LoVo (cell line): ENCODE measurements around the gene CTNND2.
"Not testable (repeated sequence)": the region's sequence is repeated elsewhere in the genome, so short reads cannot be mapped to it uniquely, and the experiment has no call there.

ENCODE experiments used
- DNase-seq: peaks from one replicate; pipeline ENCODE4 v3.0.0-alpha.2; 2016; ENCODE audit warnings: low spot score

The CTNND2 gene

DNA sequence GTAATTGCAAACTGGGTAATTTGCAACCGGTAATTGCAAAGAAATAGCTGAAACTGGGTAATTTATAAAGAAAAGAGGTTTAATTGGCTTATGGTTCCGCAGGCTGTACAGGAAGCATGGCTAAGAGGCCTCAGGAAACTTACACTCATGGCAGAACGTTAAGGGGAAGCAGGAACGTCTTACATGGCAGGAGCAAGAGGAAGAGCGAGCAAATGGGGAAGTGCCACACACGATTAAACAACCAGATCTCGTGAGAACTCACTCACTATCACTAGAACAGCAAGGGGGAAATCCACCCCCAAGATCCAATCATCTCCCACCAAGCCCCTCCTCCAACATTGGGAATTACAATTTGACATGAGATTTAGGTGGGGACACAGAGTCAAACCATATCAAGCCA lies 590.6 kb downstream of the CTNND2 start:
- not testable (repeated sequence) for DNase-seq

DNA sequence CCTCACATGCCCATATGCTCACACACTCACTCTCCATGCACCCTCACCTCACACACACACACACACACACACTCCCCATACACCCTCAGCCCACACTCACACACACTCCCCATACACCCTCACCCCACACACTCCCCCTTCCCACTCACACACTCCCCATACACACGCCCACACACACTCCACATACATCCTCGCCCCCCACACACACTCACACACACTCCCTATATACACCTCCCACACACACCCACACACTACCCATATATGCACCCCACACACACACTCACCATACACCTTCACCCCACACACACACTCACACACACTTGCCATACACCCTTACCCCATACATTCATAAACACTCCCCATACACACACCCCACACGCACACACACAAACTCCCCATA lies 592.5 kb downstream of the CTNND2 start:
- DNase-seq: no peak

DNA sequence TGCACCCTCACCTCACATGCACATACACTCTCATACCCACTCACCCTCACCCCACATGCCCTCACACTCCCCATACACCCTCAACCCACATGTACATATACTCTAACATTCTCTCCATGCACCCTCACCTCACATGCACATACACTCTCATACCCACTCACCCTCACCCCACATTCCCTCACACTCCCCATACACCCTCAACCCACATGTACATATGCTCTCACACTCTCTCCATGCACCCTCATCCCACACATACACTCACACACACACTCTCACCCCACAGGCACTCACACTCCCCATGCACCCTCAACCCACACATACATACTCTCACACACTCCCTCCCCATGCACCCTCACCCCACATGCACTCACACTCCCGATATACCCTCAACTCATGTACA lies 593.0 kb downstream of the CTNND2 start:
- DNase-seq: no peak

DNA sequence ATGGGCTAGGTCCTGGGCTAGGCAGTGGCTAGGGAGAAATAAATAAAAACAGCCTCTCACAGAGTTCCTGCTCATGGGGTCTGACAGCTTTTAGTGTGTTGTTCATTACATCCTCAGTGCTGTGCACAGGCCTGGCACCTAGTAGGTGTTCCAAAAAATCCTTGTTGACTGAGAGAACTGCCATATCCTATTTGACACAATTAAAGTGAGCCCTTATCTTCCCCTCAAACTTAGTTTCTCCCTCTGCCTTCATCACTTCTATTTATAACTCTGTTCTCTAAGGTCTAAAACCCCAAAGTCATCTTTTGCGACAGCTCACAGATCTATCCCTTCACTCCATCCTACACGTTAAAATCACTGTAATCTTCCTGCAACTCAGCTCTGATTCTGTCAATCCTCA lies 594.1 kb downstream of the CTNND2 start:
- no peak for DNase-seq

DNA sequence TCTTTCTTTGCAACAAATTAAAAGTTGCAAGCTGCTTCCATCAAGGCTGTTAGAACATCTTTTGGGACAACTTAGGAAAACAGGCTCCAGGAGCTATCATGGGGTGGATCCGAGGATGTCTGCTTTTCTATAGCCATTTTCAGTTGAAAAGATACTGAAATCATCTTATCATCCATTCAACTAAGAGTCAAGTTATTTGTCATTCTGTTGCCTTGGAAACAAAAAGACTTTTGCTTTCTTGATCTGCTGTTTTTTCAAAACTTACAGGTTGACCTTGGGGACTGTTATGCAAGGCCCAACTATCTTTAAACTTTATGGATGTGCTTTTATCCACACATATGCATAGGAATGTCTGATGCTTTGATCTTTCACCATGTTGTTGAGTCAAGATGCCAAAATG lies 597.9 kb downstream of the CTNND2 start:
- no peak for DNase-seq

DNA sequence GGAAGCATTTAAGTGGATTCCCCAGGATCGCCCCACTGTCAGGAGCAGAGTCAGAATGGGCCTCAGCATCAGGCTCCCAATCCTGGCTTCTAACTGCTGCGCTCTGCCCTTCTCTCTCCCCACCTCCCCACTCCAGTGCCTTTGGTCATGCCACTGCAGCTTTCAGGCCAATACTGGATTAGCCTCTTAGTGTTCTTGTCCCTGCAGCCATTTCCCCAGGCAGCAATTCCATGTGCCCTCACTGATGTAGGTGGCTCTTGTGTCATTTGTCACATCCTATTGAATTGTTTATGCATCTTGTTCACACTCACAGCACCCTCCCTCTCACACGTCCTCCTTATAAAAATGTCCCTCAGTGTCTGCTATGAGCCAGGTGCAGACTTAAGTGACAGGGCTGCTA lies 599.0 kb downstream of the CTNND2 start:
- DNase-seq: no peak

DNA sequence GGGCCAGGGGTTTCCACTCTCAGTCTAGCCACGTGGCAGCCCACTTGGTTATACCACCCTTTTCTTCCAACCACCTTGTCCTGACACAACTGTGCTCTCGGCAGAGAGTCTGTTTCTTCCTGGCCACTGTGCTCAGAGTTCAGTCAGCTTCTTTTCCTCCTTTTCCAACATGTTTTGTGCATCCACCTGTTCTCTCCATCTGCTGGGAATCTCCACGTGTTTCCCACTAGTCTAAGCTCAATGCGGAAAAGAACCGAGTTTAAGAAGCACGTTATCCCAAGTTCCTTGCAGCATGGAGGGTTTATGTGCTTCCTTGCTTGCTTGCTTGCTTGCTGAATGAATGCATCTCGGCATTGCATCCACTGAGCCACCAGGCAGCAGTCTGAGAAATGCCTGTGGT lies 599.6 kb downstream of the CTNND2 start:
- DNase-seq: no peak

DNA sequence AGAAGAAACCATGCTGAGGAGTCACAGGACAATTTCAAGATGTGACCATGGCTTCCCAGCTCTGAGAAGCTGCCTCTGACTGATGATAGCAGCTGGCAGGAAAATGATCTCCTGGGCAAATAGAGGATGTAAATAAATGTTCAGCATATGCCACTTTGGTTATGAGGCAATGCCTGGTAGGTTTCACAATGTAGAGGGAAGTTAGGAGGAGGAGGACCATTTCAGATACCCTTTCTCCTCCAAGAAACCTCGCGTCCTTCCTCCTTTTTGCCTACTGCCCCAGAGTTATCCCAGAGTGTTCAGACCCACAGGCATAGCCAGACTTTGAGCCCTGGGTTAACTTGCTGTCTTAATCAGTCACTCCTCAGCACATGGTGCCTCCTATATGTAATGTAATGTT lies 601.6 kb downstream of the CTNND2 start:
- DNase-seq: no peak

DNA sequence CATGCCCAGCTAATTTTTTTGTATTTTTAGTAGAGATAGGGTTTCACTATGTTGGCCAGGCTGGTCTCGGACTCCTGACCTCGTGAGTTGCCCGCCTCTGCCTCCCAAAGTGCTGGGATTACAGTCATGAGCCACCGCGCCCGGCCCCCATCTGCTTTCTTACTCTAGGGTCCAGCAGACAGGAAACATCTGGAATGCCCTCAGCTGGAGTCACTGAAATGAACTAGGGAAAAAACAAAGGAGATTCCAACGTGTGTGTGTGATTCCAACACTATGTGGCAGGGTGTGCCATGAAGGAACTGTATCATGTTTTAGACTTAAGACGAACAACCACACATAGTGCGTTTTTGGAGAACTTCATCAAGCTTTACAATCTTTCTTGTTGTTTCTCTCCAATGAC lies 603.1 kb downstream of the CTNND2 start:
- DNase-seq: no peak

DNA sequence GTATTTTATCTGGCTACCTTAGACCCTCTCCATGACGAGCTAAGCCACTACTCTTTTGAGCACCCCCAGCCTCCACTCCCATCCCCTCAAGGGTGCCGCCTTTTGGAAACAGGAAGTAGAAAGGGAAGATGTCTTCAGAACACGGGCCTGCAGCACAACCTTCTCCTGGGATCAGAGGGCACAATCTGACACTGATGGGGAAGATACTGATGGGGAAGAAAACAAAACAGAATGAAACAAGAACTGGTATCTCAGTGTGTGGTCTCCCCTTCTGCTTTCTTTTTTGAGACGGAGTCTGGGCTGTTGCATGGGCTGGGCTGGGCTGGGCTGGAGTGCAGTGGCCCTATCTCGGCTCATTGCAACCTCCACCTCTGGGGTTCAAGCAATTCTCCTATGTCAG lies 603.5 kb downstream of the CTNND2 start:
- DNase-seq: no peak

DNA sequence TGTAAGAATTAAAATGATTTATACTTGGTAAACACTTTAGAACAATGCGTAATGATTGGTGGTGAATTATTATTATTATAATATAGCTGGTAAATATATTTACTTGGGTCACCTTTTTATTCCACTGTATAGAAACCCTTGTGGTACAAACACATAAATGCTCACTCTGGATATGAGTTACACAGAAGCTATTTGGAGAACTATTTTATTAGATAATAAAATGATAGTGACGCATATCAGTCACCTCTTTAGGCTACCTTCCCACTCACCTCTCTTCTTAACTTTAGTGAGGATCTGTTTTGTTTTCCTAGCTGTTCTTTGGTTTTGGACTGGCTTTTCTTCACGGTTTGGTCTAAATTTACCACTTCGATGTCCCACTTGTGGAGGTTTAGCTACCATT lies 605.4 kb downstream of the CTNND2 start:
- no peak for DNase-seq

DNA sequence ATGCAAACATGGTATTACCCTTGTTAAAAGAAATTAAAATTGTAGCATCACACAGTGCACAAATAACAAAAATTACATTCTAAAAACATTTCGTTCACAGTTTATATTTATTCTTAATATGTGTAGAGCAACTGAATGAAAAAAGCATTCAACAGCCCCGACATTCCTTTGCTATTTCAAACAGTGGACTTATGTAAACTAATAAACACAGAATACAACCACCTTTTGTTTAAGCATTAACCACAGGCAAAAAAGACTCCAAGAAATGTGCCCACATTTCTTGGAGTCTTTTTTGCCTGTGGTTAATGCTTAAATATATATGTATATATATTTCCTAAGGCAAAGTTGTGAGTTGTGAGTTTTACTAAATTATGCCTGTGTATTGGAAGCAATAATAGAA lies 610.7 kb downstream of the CTNND2 start:
- no peak for DNase-seq

DNA sequence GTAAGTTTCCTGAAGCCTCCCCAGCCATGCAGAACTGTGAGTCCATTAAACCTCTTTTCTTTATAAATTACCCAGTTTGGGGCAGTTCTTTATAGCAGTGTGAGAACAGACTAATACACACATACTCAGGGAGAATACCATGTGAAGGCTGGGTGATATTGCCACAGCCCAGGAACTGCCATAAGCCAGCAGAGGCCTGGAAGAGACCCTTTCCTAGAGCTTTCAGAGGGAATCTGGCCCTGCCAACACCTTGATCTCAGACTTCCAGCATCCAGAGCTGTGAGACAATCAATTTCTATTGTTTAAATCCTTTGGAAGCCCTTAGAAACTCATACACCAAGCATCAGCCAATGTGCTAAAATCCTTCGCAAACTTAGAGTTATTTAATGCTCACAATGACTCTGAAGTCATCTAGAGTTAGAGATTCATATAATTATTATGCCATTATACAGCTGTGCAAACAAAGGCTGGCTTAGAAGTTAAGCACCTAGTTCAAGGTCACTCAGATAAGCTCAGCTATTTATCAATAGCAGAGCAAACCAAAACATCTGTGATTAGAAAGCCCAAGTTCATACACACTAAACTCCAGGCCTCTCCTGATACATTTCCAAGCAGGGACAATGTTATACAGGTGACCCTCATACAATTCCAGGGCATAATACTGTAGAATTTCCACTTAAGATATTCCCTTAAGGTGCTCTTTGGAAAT lies 611.4 kb downstream of the CTNND2 start:
- DNase-seq: no peak

DNA sequence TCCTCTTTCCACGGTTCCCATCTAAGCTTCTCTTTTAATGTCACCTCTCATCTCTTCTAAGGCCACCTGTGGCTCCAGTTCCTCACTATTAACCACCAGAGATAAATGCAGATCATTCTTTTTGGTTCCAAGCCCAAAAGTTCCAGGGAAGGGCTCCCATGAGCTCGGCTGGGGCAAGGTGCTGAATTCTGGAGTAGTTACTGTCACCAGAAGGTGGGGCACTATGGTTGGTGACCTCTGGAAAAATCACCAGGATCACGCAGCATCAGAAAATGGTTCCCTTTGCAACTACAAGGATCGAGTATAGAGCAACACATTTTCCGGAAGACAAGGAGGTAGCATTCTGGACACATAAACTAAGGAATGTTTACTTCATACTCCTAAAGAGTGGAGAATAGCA lies 614.5 kb downstream of the CTNND2 start:
- no peak for DNase-seq

DNA sequence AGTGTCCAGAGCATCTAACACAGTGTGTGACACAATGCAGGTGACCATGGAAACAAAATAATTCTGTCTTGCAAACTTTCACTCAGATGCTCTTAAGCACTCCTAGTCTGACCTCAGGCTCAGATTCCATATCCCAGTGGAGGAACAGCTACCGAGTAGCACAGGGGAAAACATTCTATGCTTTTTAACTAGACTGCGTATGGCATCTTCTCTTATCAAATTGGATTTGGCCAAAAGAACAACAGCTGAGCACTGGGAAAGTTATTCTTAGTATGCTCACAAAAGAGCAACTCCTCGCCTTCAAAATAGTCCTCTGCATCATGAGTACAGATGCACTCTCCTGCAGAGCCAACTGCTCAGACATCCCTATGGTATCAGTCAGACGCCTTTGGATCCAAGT lies 615.0 kb downstream of the CTNND2 start:
- no peak for DNase-seq

DNA sequence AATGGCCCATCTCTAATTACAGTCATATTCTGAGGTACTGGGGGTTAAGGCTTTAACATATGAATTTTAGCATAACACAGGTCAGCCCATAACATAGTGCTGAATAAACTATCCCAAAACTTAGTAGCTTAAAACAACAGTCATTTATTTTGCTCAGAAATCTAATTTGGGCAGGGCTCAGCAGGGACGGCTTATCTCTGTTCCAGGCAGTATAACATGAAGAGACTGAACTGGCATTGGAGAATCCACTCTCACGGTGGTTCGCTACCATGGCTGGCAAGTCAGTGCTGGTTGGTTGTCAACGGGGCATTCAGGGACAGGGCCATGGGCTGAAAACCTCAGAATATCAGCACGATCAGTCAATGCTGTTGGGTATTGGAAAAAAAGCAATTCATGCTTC lies 622.4 kb downstream of the CTNND2 start:
- DNase-seq: no peak

DNA sequence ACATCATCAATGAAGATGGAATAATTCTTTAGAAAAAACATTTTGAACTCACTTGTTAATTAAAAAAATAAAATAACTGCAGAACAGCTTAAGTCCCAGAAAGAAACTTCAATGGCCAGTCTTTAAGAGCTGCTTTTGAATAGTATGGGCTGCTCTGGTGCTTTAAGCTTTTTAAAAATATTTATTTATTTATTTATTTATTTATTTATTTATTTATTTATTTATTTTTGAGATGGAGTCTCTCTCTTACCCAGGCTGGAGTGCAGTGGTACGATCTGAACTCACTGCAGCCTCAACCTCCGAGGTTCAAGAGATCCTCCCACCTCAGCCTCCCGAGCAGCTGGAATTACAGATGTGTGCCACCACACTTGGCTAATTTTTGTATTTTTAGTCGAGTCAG lies 626.9 kb downstream of the CTNND2 start:
- DNase-seq: no peak

DNA sequence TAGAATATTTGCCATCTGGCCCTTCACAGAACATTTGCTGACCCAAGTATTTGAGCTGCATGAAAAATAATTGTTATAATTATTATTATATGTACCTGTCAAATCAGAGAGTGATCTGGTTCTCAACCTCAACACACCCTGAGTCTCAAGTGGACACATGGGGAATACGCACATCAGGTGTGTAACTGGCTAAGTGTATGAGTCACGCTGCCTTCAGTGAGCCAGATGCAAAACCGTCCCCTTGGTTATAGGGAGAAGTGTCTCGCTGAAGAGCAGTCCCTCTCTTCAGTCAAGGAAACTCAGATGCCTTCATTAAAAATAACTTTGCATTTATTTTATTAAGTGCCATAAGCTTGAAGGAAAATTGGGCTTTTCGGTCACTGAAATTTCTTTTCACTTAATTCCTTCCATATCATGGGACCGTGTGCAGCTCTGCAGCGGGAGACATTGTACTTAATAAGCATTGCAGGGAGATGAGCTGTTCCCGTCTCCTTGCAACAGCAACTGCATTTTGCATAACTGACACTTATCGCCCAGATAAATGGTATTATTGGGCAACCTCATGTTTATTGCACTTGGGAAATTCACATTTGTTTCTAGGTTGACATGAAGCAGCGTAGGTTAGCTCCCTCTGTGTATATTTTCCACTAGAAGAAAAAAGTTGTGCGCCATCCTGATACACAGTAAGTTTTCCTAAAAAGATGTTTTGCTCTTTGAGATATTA lies 630.9 kb downstream of the CTNND2 start:
- no peak for DNase-seq

DNA sequence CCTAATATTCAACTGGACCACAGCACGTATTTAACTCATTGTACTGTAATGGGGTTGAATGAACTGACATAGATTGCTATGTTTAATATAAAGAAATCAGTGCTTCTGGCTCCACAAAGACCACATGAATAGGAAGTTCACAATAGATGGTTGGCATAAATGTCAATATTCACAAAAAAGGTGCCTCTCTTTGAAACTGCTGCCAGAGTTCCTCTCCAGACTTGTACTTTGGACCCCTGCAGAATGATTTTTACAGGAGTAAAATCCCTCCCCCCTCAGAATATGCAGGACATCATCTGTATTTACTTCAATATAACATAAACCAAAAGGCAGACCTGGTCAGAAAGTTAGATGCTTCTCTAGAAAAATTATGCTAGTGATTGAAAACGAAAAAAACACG lies 634.7 kb downstream of the CTNND2 start:
- DNase-seq: no peak

DNA sequence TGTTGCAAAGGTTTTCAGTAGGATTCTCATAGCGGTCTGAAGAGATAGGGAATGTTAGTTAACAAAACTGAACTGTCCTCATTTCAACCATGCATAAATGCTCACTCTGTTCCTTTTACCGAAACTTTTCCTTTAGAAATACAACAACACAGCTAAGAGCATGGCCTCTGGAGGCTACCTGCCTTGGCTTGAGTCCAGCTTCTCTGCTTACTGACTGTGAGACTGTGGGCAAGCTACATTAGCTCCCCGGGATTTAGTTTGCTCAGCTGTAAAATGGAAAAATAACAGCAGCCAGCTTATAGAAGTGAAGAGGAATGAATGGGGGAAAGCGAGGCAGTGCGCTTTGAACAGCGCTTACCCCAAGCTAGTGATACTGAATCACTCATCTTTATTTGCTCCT lies 635.4 kb downstream of the CTNND2 start:
- no peak for DNase-seq

DNA sequence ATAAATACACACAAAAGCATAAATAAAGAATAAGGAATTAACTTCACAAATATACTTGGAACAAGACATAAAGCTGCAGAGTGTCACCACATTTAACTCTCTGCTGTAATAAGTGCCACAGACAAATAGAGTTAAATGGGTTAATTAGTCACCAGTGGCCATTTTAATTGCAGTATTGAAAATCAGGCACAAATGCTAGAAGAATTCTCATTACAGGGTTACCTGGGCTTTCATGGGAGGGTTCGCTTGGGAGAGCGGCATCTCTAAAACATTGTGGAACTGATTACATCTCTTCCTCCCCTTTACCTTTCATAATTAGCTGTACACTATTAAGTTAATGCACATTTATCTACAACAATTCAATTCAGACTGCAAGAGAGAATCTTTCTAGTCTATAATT lies 637.9 kb downstream of the CTNND2 start:
- DNase-seq: no peak

DNA sequence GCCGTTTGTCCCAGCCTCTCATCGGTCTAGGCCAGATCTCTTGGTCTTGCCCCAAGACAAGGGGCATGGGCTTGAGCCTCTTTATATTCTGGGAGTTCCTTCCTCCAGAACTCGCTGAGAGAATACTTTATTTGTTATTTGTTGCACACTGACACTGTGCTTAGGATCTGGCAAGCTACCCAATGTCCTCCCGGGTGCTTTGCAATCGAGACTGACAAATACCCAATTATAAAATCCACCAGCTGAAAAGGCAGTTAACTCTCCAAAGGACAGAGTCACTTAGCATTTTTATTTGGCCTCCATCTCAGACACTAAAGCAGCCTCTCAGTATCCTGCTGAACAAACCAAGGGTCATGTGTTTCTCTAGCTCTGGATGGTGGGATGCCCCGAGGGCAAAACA lies 643.0 kb downstream of the CTNND2 start:
- no peak for DNase-seq

DNA sequence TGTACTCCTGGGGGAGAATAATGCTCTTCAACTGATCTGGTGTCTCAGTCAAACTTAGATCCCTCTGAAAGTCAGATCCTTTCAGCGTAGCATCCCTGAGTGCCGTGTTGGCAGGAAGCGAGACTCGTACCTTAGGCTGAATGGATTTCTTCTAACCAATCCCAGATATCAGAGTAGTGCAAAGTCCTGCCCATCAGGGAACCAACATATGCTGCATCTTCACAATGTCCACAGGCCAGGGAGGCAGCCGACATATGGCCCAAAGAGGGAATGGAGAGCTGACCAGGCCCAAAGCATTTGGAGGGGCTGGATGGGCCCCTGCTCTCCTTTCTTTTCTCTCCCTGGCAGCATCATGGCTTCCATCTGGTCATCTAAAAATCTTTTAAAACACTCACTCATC lies 646.2 kb downstream of the CTNND2 start:
- DNase-seq: no peak

DNA sequence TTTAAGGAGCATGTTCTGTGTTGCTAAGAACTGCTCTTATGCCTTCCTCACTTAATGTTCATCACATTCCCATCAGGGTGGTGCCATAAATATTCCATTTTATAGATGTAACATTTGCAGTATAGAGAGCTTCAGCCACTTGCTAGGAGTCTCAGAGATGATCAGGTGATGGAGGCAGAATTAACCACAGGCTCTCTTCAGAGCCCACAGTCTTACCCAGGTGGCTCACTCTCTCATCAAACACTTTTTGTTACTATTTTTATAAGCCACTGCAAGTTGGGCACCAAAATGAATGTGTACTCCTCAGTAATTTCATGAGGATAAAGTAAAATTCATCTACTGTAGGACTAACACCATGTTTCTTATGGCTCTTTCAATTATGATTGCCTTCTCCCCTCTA lies 651.7 kb downstream of the CTNND2 start:
- DNase-seq: no peak
